Measurements from ENCODE around the gene HS6ST1. TPM values are rescaled to one million over a fixed set of nuclear protein-coding genes. Genes with fewer than 3 reads are reported as not detected.

HS6ST1 gene
- total and polyA plus RNA-seq, 12 donors: 20.5 to 262 (median 97.1) TPM

- no peaks in the 10 kb centered on the region for H3K36me3 ChIP-seq (replicated peaks in 1 of 2)
- no peak for DNase-seq
- no peak overlapping the region for H3K4me3 ChIP-seq
- intact Hi-C loops (cut with DNase I): no loop called here
- no peak overlapping the region for H3K27ac ChIP-seq
- no peaks in the 10 kb centered on the region for H3K9me3 ChIP-seq (replicated peaks in 1 of 3)
- H3K4me1 ChIP-seq (replicated peaks in 1 of 2): no peaks in the 10 kb centered on the region
- no peaks in the 10 kb centered on the region for H3K27me3 ChIP-seq
- no peak for TF ChIP-seq POLR2A (IDR thresholded peaks at IDR 0.05)
- TF ChIP-seq CTCF (IDR thresholded peaks at IDR 0.05): no peak
Measured at GRCh38 chr2:128228894-128229293, 89.8 kb downstream of the HS6ST1 start.

GRCh38 chr2:128227862-128228261 is 90.8 kb downstream of the HS6ST1 start:
- no peak overlapping the region for H3K4me3 ChIP-seq
- no peaks in the 10 kb centered on the region for H3K36me3 ChIP-seq (replicated peaks in 1 of 2)
- H3K9me3 ChIP-seq (replicated peaks in 1 of 3): no peaks in the 10 kb centered on the region
- DNase-seq: no peak
- no peak overlapping the region for H3K27ac ChIP-seq
- WGBS, 4 donors: 94 to 100% (median 96%) methylated on average over 1 of the region's 1 CpG
- intact Hi-C loops (cut with DNase I): no loop called here
- TF ChIP-seq CTCF (IDR thresholded peaks at IDR 0.05) (no peak), POLR2A (IDR thresholded peaks at IDR 0.05) (no peak)
- H3K27me3 ChIP-seq: no peaks in the 10 kb centered on the region
- H3K4me1 ChIP-seq (replicated peaks in 1 of 2): no peaks in the 10 kb centered on the region

GRCh38 chr2:128219891-128220290 is 98.8 kb downstream of the HS6ST1 start:
- Histone ChIP-seq H3K27ac (no peak overlapping the region), H3K4me3 (no peak overlapping the region), H3K9me3 (replicated peaks in 1 of 3) (no peaks in the 10 kb centered on the region), H3K27me3 (no peaks in the 10 kb centered on the region), H3K36me3 (replicated peaks in 1 of 2) (no peaks in the 10 kb centered on the region), H3K4me1 (replicated peaks in 1 of 2) (no peaks in the 10 kb centered on the region)
- intact Hi-C loops (cut with DNase I): no loop called here
- TF ChIP-seq CTCF (IDR thresholded peaks at IDR 0.05): no peak
- TF ChIP-seq POLR2A (IDR thresholded peaks at IDR 0.05): no peak
- no peak for DNase-seq
- 69 to 80% (median 76%) methylated on average over 8 of the region's 8 CpGs for WGBS, 4 donors

GRCh38 chr2:128217671-128218070 is 101.0 kb downstream of the HS6ST1 start:
- Histone ChIP-seq H3K36me3 (replicated peaks in 1 of 2) (no peaks in the 10 kb centered on the region), H3K9me3 (replicated peaks in 1 of 3) (no peaks in the 10 kb centered on the region), H3K27ac (no peak overlapping the region), H3K4me3 (no peak overlapping the region), H3K27me3 (no peaks in the 10 kb centered on the region), H3K4me1 (replicated peaks in 1 of 2) (no peaks in the 10 kb centered on the region)
- TF ChIP-seq CTCF (IDR thresholded peaks at IDR 0.05) (no peak), POLR2A (IDR thresholded peaks at IDR 0.05) (no peak)
- 57 to 71% (median 66%) methylated on average over 4 of the region's 4 CpGs for WGBS, 4 donors
- intact Hi-C loops (cut with DNase I): no loop called here
- no peak for DNase-seq

Data from adrenal gland (tissue), 12 donors.